Transverse colon (tissue), 3 donors: Measurements from ENCODE around the gene TPP1.

Source experiments
- POLR2A ChIP-seq: fragments of 450-650 bp; IDR thresholded peaks from one replicate; pipeline ENCODE4 v1.6.1; 2016; ENCODE audit warnings: antibody characterized with exemption, mild to moderate bottlenecking, moderate library complexity
- TF ChIP-seq, protein P1 (sequence below), 5 experiments: fragments of 200-600 bp in 3 of 5; fragments of 450-650 bp in 2 of 5; sonication (generic) in 3 of 5; IDR thresholded peaks; 1 replicate in 2 of 5; 2 replicates in 3 of 5; pipeline ENCODE4 v1.5.1; 2016 to 2017; ENCODE audit warnings: antibody characterized with exemption in 5 of 5, inconsistent platforms in 3 of 5, mild to moderate bottlenecking in 2 of 5, moderate library complexity in 1 of 5

DNA sequence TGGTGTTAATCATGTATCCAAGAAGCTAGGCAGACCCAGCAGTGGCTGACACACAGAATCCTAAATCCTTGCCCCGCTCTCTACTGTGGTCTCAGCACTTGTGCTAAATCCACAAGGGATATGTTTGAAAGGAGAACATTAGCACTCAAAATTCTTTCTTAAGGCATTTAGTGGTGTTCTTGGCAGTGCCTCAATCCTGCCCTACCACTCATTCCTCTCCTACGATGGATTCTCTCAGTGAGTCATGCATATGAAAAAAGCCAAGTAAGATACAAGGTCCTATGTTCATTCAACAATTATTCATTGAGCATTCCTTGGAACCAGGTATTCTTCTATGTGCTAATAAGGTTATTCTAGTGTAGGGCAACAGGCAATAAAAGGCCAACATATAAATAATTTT, 47.0 kb downstream of the TPP1 start:
- TF ChIP-seq, protein P1, sequence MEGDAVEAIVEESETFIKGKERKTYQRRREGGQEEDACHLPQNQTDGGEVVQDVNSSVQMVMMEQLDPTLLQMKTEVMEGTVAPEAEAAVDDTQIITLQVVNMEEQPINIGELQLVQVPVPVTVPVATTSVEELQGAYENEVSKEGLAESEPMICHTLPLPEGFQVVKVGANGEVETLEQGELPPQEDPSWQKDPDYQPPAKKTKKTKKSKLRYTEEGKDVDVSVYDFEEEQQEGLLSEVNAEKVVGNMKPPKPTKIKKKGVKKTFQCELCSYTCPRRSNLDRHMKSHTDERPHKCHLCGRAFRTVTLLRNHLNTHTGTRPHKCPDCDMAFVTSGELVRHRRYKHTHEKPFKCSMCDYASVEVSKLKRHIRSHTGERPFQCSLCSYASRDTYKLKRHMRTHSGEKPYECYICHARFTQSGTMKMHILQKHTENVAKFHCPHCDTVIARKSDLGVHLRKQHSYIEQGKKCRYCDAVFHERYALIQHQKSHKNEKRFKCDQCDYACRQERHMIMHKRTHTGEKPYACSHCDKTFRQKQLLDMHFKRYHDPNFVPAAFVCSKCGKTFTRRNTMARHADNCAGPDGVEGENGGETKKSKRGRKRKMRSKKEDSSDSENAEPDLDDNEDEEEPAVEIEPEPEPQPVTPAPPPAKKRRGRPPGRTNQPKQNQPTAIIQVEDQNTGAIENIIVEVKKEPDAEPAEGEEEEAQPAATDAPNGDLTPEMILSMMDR (IDR thresholded peaks at IDR 0.05), result no peak
- TF ChIP-seq POLR2A, result no peak
